Muscle of arm (tissue), 12 donors: ENCODE measurements around the gene FKTN. TPM values are rescaled to one million over a fixed set of nuclear protein-coding genes. Genes with fewer than 3 reads are reported as not detected.
A peak's percentile ranks its signal among the peaks of the same experiment; 100 is the strongest.

Source experiments
- DNase-seq: peaks from one replicate; pipeline ENCODE4 v3.0.0-alpha.2; 2013
- polyA plus RNA-seq, 12 donors: library from polyadenylated mRNA; unstranded; fragments of 120-200 nt; gene quantifications; one replicate each; pipeline ENCODE4 v1.2.1, GENCODE V29; 2013; ENCODE audit not compliant: insufficient read length in 12 of 12

FKTN gene
- polyA plus RNA-seq, 12 donors: 11.5 to 24.4 (median 18.9) TPM; not detected in 1

DNA sequence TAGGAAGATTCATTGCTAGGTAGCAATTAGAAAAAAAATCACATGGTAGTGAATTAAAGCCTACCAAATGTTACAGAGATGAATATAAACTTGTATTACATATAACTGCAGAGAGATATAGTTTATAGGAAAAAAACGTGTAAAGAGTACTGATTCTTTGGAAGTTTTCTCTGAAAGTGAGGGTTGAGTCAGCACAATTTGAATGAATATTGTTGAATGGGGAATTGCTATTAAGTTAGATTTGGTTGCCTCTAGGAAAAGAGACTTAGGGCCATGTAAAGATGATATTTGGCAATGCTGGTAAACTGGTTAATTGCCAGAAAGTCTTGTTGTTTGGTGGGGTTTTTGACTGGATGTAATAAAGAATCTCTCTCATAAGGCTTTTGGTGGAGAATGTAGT is 67.2 kb downstream of the FKTN start:
- no peak for DNase-seq

DNA sequence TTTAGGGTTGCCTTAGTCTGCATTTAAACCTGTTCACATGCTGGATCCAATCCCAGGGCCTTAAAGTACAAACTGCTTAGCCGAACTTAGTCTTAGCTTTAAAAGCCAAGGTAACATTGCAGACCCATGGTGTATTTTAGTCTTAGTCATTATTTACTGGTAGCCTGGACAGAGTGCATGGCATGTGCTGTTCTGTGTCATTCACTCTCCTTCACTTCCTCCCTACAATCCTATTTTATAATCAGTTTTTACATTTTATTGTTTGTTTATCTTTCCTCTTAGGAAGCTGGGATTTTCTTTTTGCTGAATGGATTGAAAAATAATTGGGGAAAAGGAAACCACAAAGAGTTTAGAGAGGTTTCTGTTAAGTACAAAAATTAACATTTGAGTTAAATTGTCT is 74.9 kb downstream of the FKTN start:
- no peak for DNase-seq

DNA sequence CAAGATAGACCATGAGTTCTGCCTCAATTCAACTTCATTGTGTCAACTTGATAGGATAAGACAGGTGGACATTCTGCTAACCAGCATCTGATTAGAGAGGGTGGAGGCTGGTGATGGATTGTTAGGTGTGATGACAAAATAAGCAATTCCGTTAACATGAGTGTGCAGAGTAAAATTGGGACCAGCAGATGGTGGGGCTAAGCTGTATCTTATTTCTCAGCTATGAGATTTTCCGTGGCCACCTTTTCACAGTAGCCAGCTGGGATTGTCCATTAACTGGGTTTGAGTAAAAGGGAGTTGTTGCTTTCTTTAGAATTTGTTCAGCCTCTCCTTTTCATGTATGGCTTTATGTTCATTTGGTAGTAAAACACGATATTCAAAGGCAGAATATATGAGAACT is 75.5 kb downstream of the FKTN start:
- no peak for DNase-seq

DNA sequence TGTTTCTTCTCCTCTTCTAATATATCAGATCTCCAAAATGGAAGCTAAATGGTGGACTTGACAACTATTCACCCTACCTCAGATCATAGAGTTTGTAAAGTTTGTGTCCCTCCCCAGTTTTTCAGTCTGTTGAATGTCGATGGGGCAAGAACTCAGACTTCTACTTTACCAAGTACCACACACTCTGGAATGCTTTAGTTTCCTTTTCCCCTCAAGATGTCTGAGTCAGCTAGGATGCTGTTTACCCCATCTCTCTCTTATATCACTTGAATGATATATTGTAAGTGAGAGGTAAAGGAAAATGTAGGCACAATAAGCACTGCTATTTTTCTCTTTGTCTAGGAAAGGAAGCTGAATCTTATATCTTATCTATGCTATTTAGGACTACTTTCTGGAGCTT is 78.4 kb downstream of the FKTN start:
- no peak for DNase-seq

DNA sequence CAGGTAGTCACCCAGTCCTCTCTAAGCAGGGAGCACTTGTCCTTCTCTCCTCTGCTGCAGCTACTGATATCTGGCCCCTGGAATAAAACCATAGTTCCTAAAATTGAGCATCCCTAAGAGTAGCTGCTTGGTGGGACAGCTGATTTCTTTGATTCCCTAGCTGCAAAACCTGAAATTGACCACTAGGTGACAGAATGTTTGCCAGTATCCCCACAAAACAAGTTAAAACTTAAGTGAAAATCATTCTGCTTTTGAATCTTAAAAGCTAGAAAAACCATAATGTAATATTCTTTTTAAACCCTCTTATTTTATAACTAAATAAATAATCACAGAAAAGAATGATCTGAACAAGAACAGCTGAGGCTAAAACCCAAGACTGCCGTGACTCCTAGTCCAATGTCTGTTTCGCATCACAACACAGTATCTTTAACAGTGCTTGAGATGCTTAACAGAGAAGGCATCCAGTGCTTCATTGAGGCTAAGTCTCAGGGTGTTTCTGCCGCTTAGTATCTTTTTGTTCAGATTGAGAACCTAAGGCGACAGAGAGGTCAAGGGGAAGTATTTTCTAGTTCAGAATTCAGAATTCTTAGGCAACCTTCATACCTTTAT is 80.0 kb downstream of the FKTN start:
- DNase-seq: no peak

DNA sequence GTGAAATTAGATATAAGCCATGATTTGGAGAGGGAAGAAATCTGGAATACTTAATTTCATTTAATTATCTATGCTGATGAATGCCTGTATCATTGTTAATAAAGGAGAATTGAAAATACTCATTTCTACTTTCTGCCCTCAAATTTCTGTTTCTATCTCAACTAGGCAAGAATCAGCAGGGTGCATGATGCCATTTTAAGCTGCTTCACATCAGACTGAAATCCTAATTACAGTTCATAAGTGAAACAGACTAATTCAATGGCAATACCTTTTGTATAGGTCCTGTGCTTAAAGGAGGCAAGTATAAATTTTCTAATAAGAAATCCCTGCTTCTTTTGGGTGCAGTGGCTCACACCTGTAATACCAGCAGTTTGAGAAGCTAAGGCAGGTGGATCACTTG is 82.0 kb downstream of the FKTN start:
- no peak for DNase-seq

DNA sequence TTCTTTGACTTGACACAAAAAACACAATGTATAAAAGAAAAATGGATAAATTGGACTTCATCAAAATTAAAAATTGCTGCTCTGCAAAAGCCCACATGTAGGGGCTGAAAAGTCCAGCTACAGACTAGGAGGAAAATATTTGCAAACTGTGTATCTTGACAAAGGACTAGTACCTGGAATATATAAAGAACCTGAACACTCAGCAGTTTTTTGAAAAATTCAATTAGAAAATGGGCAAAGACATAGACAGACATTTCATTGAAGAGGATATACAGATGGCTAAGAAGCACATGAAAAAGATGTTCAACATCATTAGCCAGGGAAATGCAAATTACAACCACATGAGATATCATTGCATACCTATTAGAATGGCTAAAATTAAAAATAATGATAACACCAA is 85.9 kb downstream of the FKTN start:
- no peak for DNase-seq

DNA sequence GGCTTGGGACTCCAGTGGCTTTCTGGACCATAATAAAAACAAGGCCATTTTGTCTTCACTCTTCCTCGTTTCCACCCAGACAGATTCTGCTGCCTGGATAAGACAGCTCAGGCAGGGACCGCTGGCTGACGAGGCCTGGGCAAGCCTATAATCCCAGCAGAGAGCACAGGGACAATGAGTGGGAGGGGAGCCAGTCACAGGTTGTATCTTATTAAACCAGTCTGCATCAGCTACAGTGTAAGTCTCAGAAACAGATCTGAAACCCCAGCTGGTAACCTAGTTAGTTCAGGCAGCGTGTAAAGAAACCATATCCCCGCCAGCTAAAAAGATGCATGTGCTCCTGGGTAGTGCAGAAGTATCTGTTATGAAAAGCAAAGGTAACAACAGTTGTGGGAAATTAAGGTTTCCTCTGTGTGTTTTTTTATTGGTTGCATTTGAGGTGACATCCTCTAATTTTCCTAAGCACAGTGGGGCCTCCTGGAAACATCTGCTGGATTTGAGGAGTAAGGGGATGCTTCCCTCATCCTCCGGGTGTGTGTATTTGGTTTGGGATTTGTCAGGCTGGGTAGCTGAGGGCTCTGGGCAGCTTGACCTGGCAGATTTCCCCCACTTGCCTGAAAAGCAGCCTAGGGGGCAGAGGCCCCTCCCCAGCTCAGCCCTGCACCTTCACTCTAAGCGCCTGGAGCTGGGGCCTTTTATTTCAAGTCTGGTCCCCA is 89.1 kb downstream of the FKTN start:
- DNase-seq: no peak

DNA sequence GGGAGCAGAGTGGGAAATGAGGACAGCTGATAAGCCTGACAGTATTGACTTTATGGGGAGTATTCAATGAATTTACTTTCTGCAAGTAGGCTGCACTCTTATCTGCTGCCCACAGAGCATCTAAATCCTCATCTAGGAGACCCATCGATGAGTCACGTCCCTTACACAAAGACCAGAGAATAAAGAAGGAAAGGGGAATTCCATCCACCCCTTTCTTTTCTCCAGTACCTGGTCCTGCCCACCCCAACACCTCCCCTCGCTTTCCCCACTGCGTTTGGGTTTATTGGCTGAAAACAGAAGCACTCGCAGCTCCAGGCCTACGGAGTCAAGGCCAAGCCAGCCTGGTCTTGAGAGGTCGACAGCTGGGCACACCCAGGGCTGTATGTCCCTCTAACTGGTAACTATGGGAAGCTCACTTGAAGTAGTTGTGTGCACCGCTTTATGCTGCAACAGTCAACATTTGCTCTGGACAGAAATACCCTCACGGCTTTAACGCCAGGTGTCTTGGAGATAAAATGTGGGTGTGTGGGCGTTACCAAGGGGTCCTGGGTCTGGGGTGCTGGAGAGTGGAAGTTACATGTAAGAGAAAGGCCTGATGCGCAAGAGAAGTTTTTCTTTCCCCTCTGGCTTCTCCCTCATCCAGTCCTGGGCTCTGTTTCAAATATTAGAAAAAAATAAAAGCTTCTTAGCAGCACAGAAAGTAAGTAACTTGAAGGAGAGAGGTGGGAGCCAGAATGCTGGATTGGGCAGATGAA is 89.8 kb downstream of the FKTN start:
- peak; percentile 31 for DNase-seq

DNA sequence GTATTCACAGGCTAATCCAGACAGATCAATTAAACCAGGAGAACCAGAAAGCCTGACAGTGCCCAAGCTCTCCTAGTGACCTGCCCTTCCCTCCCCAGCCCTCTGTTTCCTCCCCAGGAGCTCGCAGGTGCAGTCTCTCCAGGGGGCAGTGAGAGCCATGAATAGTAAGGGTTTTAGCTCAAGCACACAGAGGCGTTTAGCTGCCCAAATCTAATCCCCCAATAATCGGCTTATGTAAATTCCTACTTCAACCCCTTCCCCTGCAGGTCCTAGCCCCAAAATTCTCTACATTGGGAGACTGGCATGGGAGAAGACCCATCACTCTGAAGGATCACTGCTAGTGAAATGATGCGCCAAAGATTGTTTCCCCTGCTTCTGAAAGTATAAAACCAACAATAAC is 93.9 kb downstream of the FKTN start:
- DNase-seq: no peak

DNA sequence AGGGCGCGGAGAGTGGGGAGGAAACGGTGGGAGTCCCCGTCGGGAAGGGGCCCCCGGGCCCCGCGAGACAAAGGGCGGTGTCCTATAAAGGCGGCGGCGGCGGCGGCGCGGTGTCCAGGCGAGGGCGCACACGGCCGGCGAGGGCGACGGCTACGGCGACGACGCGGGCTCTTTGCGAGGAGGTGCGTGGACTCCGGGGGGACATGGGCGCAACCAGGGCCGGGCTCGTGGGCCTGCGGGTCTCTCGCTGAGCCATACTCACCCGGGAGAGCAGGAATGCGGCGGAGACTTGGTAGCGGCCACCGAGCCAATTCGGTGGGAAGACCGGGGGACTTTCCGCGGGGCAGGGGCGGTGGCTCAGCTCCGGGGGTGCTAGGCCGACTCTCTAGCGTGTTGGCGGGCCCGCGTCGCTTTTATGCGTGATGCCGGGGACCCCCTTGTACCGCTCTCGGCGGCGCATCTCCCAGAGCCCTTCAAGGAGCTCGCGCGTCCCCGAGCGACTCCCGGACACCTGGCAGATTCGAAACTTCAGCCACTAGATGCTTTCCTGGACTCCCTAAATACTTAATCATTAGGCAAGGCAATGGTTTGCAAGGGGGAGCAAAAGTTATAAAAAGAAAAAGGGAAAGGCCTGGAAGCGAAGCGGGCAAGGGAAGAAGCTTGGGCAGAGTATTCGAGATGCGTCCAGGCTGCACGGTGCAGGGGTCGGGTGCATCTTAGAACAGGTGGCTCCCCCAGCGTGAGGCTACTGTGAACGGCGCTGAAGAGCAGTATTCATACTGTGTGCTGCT is 98.4 kb downstream of the FKTN start:
- DNase-seq: no peak

DNA sequence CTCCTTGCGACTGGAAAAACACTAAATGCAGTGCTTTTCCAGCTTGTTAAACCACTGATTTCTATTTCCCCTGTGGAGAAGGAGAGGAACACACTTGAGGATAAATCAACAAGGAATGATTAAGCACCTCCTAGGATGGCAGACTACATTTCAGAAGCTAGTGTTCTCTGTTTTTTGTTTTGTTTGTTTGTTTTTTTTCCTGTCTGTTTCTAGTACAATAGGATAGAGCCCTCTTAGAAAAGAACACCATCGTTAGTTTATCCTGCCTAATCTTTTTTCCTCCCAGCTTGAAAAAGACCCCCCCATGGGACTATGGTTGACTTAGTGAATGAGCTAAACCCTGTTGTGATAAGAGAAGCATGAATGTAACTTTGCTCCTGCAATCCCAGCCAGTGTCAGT is 100.4 kb downstream of the FKTN start:
- DNase-seq: no peak

DNA sequence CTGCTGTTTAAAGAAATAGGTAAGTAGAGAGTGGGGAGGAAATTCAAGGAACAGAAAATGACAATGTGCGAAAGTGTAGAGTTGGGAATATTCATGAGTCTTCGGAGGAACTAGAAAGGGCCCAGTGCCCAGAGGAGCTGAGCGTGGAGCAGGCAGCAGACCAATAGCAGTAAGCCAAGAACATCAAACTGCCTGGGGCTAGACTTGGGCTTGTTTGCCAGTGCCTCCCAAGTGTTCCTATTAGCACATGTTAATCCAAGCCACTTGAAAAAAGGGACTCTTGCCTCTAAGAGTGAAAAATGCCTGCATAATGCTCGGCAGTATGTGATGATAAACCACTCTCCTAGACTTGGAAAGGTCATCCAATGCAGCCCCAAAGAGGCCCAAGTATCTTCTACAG is 103.1 kb downstream of the FKTN start:
- no peak for DNase-seq

DNA sequence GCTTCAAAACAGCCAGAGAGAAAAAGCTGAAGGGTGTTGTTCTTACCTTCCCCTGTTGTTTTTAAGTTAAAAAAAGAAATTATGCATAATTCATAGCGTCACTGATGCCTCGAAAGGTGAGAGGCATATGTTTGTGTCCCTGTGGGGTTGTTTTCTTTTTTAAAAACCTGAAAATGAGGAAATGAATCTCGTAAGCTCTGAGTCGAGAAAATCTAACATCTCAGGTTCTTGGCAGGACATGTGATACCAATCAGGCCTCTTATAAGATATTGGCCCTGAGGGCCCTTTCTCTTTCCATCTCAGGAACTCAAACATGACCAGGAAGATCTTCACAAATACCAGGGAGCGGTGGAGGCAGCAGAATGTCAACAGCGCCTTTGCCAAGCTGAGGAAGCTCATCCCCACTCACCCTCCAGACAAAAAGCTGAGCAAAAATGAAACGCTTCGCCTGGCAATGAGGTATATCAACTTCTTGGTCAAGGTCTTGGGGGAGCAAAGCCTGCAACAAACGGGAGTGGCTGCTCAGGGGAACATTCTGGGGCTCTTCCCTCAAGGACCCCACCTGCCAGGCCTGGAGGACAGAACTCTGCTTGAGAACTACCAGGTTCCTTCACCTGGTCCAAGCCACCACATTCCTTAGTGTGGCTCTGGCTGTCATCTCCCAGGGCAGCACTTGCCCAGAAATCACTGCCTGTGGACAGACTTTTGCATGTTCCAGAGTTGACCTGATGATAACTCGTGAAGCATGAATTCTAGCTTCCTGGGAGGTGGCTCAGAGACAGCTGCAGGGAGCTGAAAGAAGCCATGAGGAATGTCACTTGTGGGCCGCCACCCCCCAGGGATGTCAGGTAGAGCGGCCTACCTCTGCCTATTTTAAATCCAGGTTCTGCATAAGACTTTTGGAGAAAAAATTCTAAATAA is 104.5 kb downstream of the FKTN start, which contains the start of gene TAL2:
TSS of gene TAL2 (plus strand) at position 274 of the 921 bp plus-strand sequence. CDS start at position 314, 40 bp downstream.
- DNase-seq: no peak

DNA sequence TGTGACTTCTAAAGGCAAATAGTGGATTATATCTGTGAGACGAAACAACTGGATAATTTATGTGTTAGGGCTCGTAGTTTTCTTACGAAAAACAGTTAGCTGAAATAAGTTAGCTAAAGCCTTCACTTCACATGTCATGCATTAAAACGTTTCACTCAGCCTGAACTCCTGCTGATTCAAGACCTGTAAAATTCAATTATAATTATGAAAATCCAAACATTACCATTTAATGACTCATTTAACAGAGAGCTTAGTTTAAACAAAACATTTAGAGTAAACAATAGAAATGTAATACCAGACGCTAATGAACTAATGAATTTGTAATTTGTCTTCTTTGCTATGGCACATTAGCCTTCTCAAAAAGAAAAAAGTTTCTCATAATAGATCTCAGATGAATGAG is 106.0 kb downstream of the FKTN start:
- no peak for DNase-seq

DNA sequence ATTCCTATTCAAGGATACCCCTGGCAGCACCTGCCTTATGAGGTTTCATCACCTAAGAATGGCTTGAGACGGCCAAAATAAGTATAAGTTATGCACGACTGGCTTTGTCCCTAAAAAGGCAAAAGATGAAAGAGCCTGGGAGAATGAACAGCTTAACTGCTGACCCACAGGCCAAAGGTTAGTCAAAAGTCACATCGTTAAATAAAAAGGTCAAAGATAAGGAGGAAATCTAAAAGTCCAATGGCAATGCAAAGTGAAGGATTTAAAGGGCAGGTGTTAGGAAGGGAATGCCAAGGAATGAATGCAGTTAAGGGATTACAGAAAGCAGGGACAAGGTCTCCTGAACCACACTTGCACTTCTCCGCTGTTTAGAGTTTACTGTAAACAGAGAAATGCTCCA is 109.9 kb downstream of the FKTN start:
- DNase-seq: no peak

DNA sequence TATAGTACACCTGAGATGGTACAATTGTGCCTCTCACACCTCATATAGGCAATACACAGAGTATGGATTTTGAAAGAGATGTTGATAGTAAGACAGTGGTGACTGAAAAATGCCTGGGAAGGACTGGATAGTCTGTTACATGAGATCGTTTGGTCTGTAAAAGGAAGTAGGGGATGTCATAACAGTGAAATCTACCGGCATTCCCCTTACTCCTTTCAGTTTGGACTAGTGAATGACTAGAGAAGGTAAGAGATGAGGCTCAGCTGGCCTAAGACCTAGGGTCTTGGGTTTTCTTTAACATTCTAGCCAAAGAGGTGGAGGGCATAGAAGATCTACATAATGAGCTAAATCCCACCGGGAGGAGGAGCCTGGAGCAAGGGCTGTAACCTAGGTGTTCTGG is 112.4 kb downstream of the FKTN start:
- DNase-seq: no peak

DNA sequence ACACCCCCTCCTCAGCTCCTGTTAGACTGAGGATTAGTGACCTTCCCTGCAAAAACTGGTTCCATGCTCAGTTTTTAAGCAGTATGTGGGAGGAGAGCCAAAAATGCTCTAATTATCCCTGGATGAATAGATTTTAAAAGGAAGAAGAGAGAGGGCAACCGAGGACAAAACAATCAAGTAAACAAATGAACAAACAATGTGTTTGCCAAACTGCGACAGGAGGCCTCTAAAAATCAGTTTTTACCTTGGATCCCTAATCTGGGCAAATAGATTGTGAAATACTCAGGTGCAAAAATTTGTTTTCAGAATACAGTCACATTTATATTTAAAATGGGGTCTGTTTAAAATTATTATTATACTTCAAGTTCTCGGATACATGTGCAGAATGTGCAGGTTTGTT is 112.8 kb downstream of the FKTN start:
- DNase-seq: no peak

DNA sequence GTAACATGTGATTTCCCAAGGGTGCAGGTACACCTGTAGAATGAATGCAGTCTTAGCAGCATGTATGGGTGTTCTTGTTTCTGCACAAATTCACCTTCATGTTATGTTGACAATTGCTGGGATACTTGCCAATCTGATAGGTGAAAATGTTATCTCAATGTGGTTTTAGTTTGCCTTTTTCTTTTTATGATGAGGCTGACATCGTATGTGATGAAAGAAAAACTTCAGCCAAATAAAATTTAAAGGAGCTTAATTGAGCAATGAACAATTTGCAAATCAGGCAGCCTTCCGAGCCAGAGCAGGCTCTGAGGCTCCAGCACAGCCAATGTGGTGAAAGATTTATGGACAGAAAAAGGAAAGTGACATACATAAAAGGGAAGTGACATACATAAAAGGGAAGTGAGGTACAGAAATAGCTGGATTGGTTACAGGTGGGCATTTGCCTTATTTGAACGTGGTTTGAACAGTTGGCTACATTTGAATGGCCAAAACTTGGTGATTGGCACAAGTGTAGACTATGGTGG is 114.8 kb downstream of the FKTN start:
- DNase-seq: no peak

DNA sequence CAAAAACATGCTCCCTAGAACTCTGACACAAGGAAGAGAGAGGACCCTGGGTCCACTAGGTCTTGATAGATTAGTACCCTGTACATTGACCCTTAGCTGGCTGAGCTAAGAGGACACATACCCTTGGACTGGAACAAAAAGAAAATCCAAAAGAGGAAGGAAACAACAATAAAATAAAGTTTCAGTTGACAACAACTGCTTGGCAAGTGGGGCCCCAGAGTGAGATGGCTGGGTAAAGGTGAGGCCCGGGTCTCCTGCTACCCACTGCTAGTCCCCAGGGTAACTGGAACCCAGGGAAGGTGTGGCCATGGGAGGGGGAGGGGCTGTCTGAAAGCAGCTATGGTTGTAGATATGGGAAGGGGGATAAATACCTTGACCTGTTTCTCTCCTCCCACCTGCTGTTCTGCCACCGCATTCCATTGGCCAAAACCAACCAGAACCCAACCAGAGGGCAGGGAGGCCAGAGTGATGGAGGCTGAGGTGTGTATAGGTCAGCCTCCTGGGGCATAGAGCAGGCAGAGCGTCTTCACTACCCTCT is 116.0 kb downstream of the FKTN start:
- DNase-seq: no peak
